Gastrocnemius medialis (tissue), 4 donors: ENCODE results near the gene FAAP20. TPM values are rescaled to one million over a fixed set of nuclear protein-coding genes. Genes with fewer than 3 reads are reported as not detected.

ENCODE experiments used
- ATAC-seq, 2 donors: fragments of 150-250 bp; one replicate each; pipeline ENCODE4 v1.9.1; 2016
- DNase-seq, 2 donors: peaks; one replicate each; pipeline ENCODE4 v3.0.0-alpha.2; 2019
- H3K27ac ChIP-seq, 4 donors: fragments of 200-600 bp; sonication (generic); 1 replicate in 1 of 4; 2 replicates in 3 of 4; pipeline ENCODE4 v1.5.1; 2016 to 2018; ENCODE audit warnings: mild to moderate bottlenecking in 2 of 4, moderate library complexity in 1 of 4
- H3K27me3 ChIP-seq, 3 donors: fragments of 200-600 bp; sonication (generic) in 2 of 3; 1 replicate in 1 of 3; 2 replicates in 2 of 3; pipeline versions ENCODE4 v1.5.1 to v1.6.0; 2016 to 2019; ENCODE audit warnings: mild to moderate bottlenecking in 1 of 3, moderate library complexity in 1 of 3
- H3K36me3 ChIP-seq, 2 donors: fragments of 200-600 bp; sonication (generic) in 1 of 2; one replicate each; pipeline ENCODE4 v1.5.1; 2017 to 2018
- H3K4me1 ChIP-seq, 2 donors: fragments of 200-600 bp; sonication (generic) in 1 of 2; one replicate each; pipeline ENCODE4 v1.5.1; 2016 to 2017; ENCODE audit warnings: mild to moderate bottlenecking in 2 of 2
- H3K4me3 ChIP-seq, 4 donors: fragments of 200-600 bp; sonication (generic) in 3 of 4; 1 replicate in 1 of 4; 2 replicates in 3 of 4; pipeline ENCODE4 v1.5.1; 2016 to 2019; ENCODE audit warnings: mild to moderate bottlenecking in 2 of 4
- H3K9me3 ChIP-seq, 3 donors: fragments of 200-600 bp; sonication (generic) in 2 of 3; 1 replicate in 1 of 3; 2 replicates in 2 of 3; pipeline ENCODE4 v1.5.1; 2016 to 2019
- CTCF ChIP-seq, 5 experiments: fragments of 450-650 bp in 3 of 5; fragments of 200-600 bp in 2 of 5; sonication (generic) in 2 of 5; IDR thresholded peaks in 4 of 5; conservative IDR thresholded peaks in 1 of 5; 1 replicate in 4 of 5; 2 replicates in 1 of 5; pipeline ENCODE4 v1.5.1; 2016 to 2019; ENCODE audit warnings: antibody characterized with exemption in 5 of 5, mild to moderate bottlenecking in 3 of 5, moderate library complexity in 3 of 5
- POLR2A ChIP-seq, 2 donors: fragments of 450-650 bp; IDR thresholded peaks; one replicate each; pipeline ENCODE4 v1.6.1; 2017; ENCODE audit warnings: antibody characterized with exemption in 2 of 2, mild to moderate bottlenecking in 2 of 2, moderate library complexity in 2 of 2
- in situ Hi-C, 4 donors: fragments of 200-750 bp; cut with MboI; loops; one replicate each; pipeline versions ENCODE4 v1.15.0 to v1.8.0; 2017; ENCODE audit warnings: low sequenced_read_pairs in 4 of 4
- intact Hi-C: fragments of 100-400 bp; cut with DNase I; formaldehyde crosslinking; loops from one replicate; pipeline ENCODE4 v1.15.1; 2023; ENCODE audit warnings: low total_unique reads
- total RNA-seq, 4 donors: library from RNA; depleted of rRNA; stranded (reverse); fragments of >200 nt; gene quantifications; one replicate each; pipeline versions ENCODE4 v1.1.0 to v1.2.3, GENCODE V29; 2016

FAAP20 gene
- total RNA-seq, 4 donors from 2014 or later, result 12.1 to 26.2 (median 17.3) TPM

GRCh38 chr1:2199042-2199810 lies 4.7 kb upstream of the FAAP20 start:
- Histone ChIP-seq H3K4me1 (peaks cover 24 to 32% of the 10 kb centered on the region in 2 donors), H3K27ac (peak overlapping the region; percentile 75 to 88 (median 80)), H3K9me3 (no peaks in the 10 kb centered on the region), H3K36me3 (no peaks in the 10 kb centered on the region), H3K27me3 (no peaks in the 10 kb centered on the region), H3K4me3 (peak overlapping the region; percentile 51 to 56 (median 54))
- peak; percentile 85 to 86 for DNase-seq
- TF ChIP-seq CTCF (IDR thresholded peaks at IDR 0.05 in 4 of 5, conservative IDR thresholded peaks at IDR 0.05 in 1 of 5), result no peak
- peak; percentile 73 to 82 for TF ChIP-seq POLR2A (IDR thresholded peaks at IDR 0.05)
- intact Hi-C loops, result loop anchor here (2.0 to 10.0 kb wide), 4 partner anchors 30 to 388 kb away; partner anchors contain the start of genes CALML6, PRXL2B, SKI and TMEM52
- in situ Hi-C loops, result loop anchor here (5.0 to 25.0 kb wide), 5 partner anchors 186 to 388 kb away; partner anchors contain the start of genes MORN1 (in 2 of the 4), PRXL2B (in 2 of the 4) and RER1 (in 2 of the 4)
- ATAC-seq, result peak; percentile 83 to 85

DNA sequence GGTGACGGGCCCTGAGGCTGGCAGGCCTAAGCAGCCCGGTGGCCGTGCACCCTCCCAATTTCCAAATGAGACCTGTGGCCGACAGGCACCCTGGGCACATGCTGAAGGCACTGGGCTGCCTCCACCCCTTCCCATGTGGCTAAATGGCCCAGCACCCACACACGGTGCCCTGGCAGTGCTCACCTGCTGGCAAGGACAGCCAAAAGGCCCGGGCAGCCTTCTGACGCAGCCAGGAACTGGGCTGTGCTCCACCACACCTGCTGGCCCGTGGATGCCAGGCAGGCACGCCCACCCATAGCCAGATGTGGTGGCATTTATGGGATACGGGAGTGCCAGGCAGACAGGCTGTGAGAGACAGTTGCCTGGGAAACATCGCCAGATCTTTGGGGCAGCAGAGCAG lies 4.0 kb upstream of the FAAP20 start:
- Histone ChIP-seq H3K36me3 (no peaks in the 10 kb centered on the region), H3K4me1 (peaks cover 24 to 33% of the 10 kb centered on the region in 2 donors), H3K4me3 (peak overlapping the region in 3 of 4 donors; percentile 51 to 56 (median 55)), H3K27ac (peak overlapping the region; percentile 75 to 88 (median 80)), H3K27me3 (no peaks in the 10 kb centered on the region), H3K9me3 (no peaks in the 10 kb centered on the region)
- ATAC-seq (no peak), DNase-seq (no peak)
- TF ChIP-seq POLR2A (IDR thresholded peaks at IDR 0.05), result no peak
- in situ Hi-C loops, result loop anchor here (5.0 to 25.0 kb wide), 5 partner anchors 186 to 389 kb away; partner anchors contain the start of genes MORN1 (in 2 of the 4), PRXL2B (in 2 of the 4) and RER1 (in 2 of the 4)
- intact Hi-C loops, result loop anchor here (2.0 to 10.0 kb wide), 4 partner anchors 30 to 389 kb away; partner anchors contain the start of genes CALML6, PRXL2B, SKI and TMEM52

DNA sequence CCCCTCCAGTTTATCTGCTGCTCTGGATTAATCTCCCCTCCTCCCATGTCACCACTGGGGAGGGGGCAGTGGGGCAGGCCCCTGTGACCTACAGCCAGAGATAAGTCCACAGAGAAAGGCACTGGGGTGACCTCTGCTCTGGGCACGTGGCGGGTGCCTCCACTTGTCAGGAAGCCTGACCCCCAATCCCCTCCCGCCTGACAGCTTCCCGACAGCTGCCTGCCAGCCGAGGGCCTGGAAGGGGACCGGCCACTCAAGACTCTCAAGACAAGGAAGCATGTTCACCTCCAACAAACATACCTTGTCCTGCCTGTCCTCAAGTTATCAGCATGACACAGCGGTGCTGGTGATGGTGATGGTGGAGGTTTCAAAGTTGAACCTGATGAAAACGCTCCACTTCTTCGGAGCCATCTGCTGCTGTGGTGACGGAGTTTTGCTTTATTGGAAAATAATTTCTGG lies 3.2 kb upstream of the FAAP20 start:
- Histone ChIP-seq H3K27me3 (no peaks in the 10 kb centered on the region), H3K36me3 (no peaks in the 10 kb centered on the region), H3K9me3 (no peaks in the 10 kb centered on the region), H3K4me3 (no peak overlapping the region), H3K4me1 (peaks cover 24 to 41% of the 10 kb centered on the region in 2 donors), H3K27ac (peak overlapping the region in 2 of 4 donors; percentile 75 to 79)
- in situ Hi-C loops, result loop anchor here (5.0 to 25.0 kb wide), 5 partner anchors 187 to 390 kb away; partner anchors contain the start of genes MORN1 (in 2 of the 4), PRXL2B (in 2 of the 4) and RER1 (in 2 of the 4)
- no peak for TF ChIP-seq CTCF (IDR thresholded peaks at IDR 0.05 in 4 of 5, conservative IDR thresholded peaks at IDR 0.05 in 1 of 5)
- TF ChIP-seq POLR2A (IDR thresholded peaks at IDR 0.05), result no peak
- DNase-seq (no peak), ATAC-seq (no peak)
- intact Hi-C loops, result loop anchor here (2.0 to 10.0 kb wide), 4 partner anchors 31 to 390 kb away; partner anchors contain the start of genes CALML6, PRXL2B, SKI and TMEM52

- TF ChIP-seq CTCF (IDR thresholded peaks at IDR 0.05 in 4 of 5, conservative IDR thresholded peaks at IDR 0.05 in 1 of 5) (no peak), POLR2A (IDR thresholded peaks at IDR 0.05) (no peak)
- H3K9me3 ChIP-seq, result no peaks in the 10 kb centered on the region
- no peak overlapping the region for H3K4me3 ChIP-seq
- intact Hi-C loops (loop anchor here (5.0 to 10.0 kb wide), 3 partner anchors 282 to 390 kb away; partner anchors contain the start of genes CALML6, PRXL2B and TMEM52), in situ Hi-C loops (loop anchor here (5.0 to 25.0 kb wide), 5 partner anchors 188 to 390 kb away; partner anchors contain the start of genes MORN1 (in 2 of the 4), PRXL2B (in 2 of the 4) and RER1 (in 2 of the 4))
- ATAC-seq (no peak), DNase-seq (no peak)
- no peaks in the 10 kb centered on the region for H3K27me3 ChIP-seq
- H3K36me3 ChIP-seq, result no peaks in the 10 kb centered on the region
- peaks cover 28 to 46% of the 10 kb centered on the region in 2 donors for H3K4me1 ChIP-seq
- H3K27ac ChIP-seq, result no peak overlapping the region
These were observed 2.5 kb upstream of the FAAP20 start for GRCh38 chr1:2196901-2197638.
